MM.1S (cell line): ENCODE measurements around the gene STK10.

Experiments
- EZH2 ChIP-seq: fragments of 300-600 bp; sonication (generic); optimal IDR thresholded peaks from 2 replicates; pipeline ENCODE3; 2017; ENCODE audit warnings: low read depth, mild to moderate bottlenecking, antibody characterized with exemption, low read length, mixed read lengths
- EZH2phosphoT487 ChIP-seq: fragments of 300-600 bp; sonication (generic); IDR thresholded peaks from 2 replicates; pipeline ENCODE4 v1.6.1; 2018; ENCODE audit warnings: antibody characterized with exemption, low read length
- TF ChIP-seq, protein P1 (sequence below): fragments of 300-600 bp; sonication (generic); IDR thresholded peaks from 2 replicates; pipeline ENCODE4 v1.5.1; 2016; ENCODE audit warnings: antibody characterized with exemption, low read length, mixed read lengths

DNA sequence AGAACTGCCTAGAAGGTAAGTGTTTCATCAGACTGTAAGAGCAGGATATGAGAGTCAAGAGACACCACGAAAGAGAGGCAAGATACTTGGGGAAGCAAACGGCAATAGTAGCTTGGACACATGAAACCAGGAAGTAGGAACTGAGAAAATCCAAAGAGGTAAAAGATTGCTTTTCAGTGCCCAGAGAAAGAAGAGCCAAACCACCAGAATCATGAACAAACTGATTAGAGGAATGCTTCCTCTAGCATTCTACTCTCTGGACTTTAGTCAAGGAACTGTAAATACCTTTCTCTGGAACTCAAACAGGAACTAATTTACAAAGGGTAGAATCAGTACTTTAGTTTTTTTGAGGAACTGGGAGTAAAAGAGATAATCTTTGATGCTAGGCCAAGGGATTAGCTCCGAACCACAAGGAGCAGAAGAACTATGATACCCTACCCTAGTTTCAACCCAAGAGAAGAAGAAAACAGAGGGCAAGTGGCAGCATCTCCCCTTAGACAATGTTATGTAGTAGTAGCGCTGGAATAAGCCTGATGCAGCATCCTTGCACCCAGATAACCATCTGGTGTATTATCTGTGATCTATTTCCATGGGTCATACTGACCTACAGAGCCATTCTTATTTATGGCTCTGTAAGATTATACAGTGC is 47.2 kb upstream of the STK10 start:
- TF ChIP-seq, protein P1, sequence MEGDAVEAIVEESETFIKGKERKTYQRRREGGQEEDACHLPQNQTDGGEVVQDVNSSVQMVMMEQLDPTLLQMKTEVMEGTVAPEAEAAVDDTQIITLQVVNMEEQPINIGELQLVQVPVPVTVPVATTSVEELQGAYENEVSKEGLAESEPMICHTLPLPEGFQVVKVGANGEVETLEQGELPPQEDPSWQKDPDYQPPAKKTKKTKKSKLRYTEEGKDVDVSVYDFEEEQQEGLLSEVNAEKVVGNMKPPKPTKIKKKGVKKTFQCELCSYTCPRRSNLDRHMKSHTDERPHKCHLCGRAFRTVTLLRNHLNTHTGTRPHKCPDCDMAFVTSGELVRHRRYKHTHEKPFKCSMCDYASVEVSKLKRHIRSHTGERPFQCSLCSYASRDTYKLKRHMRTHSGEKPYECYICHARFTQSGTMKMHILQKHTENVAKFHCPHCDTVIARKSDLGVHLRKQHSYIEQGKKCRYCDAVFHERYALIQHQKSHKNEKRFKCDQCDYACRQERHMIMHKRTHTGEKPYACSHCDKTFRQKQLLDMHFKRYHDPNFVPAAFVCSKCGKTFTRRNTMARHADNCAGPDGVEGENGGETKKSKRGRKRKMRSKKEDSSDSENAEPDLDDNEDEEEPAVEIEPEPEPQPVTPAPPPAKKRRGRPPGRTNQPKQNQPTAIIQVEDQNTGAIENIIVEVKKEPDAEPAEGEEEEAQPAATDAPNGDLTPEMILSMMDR: no peak
- TF ChIP-seq EZH2 (no peak), EZH2phosphoT487 (no peak)
